Esophagus mucosa (tissue), 1 donor: Measurements from ENCODE around the gene ATP6V1C2. TPM values are rescaled to one million over a fixed set of nuclear protein-coding genes. Genes with fewer than 3 reads are reported as not detected.
"Not testable (repeated sequence)": the region's sequence is repeated elsewhere in the genome, so short reads cannot be mapped to it uniquely, and the experiment has no call there.

Source experiments
- ATAC-seq: fragments of 200-7000 bp; cut with Tn5 transposase; one replicate; pipeline ENCODE4 v1.9.1; 2020
- total RNA-seq: library from RNA; stranded (reverse); gene quantifications from one replicate; pipeline ENCODE4 v1.2.4, GENCODE V29; 2023
- donor health status: DM: yes; HTN: yes; CAD: no.

ATP6V1C2 gene
- total RNA-seq, 1 donor from 2014 or later, result 5.1 TPM

DNA sequence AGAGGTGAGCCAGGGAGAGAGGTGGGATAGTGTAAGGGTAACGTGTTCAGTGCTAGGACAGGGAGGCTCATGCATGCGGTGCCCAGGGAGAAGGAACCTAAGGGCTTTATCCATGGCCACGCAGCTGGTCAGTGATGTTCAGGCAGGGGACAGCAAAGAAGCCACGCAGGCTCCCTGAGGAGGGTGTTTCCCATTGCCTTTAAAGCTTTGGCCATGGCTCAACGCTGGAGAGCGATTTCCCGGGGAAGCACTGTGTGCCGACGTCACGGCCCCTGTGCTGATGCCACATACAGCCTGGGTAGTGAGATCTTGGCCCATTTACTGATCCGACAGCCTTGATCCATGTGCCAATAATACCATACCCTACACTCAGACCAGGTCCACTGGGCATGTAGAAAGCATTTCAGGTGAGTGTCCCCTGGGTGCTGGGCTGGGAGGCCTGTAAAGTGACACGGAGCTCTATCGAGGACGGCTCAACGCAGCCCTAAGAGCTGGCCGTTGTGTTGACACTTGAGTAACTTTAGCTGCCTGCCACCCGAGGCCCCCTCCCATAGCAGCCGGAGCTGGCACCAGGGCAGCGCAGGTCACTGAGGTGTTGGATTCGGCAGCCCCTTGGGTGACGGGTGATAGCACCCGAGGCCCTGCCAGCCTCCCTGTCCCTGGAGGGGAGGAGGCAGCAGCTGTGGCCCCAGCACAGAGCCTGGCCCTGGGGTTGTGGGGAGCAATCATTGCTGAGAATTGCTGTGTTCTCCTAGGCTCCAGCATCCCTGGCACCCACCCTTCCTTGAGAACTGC lies 49.7 kb downstream of the ATP6V1C2 start:
- ATAC-seq, result no peak

DNA sequence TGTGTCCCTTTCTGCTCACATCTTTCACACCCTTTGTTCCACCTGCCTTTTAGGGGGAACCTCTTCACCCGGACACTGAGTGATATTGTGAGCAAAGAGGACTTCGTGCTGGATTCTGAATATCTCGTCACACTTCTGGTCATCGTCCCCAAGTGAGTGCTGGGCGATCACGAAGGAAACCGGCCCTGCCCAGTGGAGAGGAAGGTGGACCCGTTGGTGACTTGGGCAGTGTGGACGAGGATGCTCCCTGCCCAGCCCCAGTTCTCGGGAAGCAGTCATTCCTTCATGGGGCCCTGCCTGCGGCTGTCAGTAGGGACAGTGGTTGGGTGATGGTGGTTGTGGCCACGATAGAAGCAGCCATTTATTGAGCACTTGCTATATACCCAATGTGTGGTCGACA lies 50.4 kb downstream of the ATP6V1C2 start:
- no peak for ATAC-seq

DNA sequence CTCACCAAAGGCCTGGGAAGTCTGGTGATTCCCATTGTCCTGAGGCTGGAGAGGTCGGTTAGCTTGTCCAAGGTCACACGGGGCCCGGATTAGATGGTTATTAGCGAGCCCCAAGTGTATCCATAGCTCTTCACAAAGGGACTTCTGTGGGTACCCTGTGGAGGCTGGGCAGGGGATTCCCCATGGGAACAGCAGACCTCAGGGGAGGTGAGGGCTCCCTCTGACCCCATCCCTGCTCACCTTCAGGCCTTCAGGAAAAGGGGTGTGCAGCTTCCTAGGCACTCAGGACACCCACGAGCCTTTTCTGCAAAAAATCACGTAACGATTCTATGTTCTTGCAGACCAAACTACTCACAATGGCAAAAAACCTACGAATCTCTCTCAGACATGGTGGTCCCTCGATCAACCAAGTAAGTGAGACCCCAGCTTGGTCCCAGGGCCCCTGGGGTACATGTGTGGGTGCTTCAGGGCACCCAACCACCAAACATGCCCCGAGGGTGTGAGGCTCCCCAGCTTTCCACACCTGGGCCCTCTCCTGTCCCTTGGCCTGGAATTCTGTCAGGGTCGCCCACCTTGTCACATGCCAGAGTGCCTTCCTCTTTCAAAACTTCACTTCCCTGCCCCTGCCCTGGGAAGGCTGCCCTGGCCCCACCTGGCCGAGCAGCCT lies 50.9 kb downstream of the ATP6V1C2 start:
- no peak for ATAC-seq

DNA sequence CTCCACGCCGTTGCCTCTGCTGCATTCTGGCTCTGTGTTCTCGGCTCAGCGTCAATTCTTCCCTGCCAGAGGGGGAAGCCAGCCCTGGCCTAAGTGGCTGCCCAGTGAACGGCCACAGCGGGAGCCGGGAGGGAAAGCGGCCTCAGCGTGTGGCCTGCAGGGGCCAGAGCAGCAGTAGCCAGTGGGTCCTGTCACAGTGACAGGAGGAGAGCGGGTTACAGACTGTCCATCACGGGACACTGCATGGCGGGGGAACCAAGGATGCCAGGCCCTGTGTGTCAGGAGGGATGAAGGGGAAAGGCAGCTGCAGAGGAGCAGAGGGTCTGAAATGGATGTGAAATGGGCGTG lies 51.4 kb downstream of the ATP6V1C2 start:
- no peak for ATAC-seq

DNA sequence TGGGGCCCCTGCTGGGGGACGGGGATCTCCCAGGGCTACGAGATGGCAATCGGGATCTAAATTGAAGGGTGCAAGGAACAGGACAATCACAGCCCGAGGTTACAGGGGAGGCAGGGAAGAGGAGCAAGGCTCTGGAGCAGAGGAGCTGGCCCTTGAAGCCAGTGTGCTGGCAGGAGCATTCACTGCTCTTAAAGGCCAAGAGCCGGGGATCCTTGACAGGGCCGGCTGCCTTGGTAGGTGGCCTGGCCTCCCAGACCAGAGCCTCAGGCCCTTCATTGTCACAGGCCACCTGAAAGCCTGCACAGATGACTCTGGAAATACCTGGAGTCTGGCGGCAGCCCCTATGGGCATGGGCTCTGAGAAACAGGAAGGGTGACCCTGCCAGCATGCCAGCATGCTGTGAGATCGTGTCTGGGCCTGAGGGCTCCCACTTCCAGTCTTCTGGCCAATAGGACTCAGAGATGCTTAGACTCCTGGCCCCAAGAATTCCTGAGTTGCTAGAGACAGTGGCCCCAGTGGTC lies 52.5 kb downstream of the ATP6V1C2 start:
- ATAC-seq, result peak; percentile 24

DNA sequence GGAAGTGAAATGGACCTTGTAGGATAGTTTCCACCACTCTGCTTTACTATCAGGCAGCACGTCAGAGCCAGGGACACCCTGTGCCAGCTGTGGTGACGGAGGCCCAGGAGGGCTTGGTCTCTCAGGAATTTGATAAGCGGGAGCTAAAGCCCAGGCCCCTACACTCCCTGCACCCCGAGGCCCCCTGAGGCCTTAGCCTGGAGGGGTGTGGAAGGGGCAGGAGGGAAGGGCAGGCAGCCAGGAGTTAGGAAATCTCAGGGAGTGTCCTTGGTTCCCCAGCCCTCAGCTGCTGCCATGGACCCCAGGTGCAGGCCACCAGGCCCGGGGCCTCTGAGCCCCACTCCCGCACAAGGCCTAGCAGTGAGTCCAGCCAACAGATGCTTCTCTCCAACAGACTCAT lies 53.0 kb downstream of the ATP6V1C2 start:
- no peak for ATAC-seq

DNA sequence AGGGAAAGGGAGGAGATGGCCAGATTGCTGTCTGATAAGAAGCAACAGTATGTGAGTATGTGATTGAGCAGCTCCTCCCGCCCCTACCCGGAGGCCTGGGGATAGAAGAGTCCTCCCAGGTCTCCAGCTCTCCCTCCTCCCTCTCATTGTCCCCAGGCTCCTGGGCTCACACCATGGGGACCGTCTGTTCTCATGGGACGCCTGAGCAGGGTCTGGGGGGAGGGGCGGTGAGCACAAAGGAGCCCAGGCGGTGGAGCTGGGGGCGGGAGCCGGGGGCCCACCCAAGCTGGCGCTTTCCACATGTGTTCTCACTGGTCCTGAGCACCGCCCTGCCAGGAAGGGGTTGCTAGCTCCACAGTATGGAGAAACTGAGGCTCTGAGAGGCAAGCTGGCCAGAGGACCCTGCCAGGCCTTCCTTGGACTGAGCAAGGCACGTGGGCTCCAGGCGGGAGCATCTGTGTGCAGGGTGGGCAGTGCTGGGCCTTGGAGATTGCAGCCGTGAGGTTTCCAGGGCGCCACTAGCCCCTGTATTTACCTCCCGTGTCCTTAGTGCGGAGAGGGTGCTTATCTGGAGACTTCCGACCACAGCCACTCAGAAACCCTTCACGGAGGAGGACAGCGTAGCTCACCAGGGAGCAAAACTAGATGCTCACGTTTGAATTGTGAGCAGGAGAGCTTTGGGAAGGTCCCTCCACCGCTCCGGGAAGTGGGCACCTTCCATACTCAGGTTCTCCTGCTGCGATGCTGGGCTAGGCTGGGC lies 53.8 kb downstream of the ATP6V1C2 start:
- no peak for ATAC-seq

DNA sequence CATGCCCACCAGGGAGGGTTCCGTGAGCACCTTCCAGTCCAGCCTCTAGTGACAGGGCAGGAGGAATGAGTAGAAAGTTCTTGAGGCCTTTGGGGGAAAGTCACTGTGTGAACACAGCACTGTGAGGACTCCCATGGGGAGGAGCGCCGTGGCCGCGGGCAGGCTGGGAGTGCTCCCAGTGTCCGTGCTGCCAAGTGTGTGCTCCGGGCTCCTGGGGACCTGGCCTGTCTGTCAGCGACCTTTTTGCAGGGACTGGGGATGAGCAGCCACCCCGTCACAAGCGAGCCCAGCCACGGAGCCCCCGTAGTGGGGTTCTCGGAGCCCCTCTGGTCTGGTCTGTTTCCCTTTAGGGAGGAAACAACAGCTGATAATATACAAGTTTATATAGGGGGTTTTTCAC lies 54.4 kb downstream of the ATP6V1C2 start:
- no peak for ATAC-seq

DNA sequence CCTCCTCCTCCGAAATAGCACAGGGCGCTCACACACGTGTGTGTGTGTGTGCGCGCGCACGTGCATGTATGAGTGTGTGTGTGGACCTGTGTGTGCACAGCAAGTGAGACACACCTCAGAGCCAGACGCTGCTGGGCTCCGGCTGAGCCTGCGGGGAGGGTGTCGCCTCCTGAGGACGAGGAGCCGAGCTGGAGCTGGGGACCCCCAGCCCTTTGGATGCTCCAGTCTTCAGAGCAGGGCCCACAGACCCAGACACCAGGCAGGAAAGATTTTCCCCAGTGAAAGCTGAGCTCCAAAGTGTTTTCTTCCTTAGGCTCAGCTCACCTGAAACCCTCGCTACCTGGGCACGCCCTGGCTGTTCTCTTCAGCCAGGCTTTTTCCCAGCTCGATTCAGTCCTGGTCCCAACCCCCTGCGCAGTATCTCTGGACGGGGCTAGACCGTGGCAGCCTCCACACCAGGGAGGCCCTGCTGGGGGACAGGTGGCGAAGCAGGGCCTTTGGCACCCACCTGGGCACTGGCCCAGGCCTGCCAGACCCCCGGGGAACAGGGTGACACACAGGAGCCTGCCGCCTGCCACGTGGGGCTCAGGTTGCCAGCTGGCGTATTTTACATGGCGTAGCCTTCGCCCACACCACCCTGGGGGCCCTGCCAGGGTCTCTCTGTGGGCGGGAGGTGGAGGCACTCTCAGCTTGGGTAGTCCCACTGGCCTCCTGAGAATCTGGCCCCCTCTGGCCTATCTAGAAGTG lies 55.0 kb downstream of the ATP6V1C2 start:
- ATAC-seq, result peak; percentile 5

DNA sequence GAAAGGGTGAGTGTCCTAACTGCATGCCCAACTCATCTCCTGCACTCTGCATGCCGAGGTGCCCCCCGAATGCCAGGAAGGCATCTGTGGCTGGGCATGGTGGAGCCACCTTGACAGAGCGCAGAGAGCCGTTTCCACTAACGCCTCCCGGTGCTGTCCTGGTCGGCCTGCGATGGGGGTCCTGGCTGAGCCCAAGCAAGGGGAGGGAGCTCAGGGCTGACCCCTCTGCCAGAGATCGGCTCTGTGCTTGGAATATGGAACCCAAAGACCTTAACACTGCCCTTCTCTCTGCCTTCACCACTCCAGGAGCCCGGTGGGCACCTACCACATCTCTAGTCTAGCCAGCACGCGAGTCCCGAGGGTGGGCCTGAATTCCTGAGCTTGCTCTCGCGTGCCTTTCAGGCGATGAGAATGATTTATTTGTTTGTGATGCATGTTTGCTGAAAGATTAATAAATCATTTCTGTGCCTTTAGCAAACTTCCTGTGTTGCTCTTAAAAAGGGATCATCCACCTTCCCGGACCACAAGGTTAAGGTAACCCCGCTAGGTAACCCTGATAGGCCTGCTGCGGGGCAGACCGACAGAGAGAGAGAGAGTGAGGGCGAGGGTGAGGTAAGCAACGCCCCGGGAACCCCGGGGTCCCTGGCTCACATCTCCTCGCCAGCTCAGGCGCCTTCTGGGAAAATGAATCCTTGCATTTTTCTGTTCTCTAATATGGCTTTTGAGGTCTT lies 55.8 kb downstream of the ATP6V1C2 start:
- no peak for ATAC-seq

DNA sequence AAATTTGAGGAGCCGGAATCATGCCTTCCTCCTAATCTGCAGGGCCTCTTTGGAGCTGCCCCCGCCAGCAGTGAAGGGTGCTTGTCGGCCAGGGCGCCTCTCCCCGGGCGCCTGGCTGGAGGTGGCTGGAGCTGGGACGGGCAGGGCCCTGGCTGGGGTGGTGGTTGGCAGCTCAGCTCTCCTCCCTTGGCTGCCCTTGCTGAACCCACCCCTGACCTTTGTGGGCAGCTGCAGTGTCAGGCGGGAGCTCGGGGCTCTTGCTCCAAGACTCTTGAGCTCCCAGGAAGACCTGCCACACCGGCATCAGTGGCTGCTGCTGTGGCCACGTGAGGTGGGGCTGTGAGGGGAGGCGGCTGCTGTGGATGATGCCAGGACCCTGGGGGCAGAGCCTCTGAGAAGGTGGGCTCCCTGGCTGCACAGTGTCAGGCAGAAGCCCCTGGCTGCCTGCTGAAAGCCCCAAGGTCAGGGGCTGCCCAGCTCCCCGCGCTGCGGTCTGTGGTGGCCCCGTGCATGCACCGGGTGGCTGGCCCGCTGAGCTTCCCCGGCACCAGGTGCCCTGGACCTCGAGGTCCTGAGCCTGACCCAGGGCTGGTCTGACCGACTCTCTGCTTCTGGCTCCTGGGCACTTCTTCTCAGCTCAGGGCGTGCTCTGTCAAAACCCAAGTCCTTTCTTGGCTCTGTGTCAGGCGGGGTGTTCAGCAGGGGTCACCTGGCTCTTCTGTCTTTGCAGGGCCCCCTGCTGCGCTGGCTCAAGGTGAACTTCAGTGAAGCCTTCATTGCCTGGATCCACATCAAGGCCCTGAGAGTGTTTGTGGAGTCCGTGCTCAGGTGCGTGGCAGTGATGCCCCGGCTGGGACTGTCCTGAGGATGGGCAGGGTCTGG lies 56.7 kb downstream of the ATP6V1C2 start:
- no peak for ATAC-seq

DNA sequence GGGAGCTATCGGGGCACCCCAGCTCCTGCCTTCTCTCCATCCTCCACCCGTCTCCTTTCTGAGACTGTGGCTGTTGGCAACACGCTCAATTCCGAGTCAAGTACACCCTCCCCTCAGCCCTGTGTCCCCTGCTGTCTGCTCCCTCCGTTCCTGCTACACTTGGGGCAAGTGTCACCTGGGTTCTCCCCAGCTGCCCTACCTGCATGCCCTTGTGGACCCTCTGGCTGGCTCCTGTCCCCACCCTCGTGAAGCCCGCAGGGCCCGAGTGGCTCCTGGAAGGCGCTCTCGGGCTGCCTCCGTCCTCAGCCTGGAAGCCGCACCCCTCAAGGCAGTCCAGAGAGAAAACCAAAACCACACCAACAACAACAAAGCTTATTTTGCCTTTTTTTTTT lies 57.3 kb downstream of the ATP6V1C2 start:
- no peak for ATAC-seq

DNA sequence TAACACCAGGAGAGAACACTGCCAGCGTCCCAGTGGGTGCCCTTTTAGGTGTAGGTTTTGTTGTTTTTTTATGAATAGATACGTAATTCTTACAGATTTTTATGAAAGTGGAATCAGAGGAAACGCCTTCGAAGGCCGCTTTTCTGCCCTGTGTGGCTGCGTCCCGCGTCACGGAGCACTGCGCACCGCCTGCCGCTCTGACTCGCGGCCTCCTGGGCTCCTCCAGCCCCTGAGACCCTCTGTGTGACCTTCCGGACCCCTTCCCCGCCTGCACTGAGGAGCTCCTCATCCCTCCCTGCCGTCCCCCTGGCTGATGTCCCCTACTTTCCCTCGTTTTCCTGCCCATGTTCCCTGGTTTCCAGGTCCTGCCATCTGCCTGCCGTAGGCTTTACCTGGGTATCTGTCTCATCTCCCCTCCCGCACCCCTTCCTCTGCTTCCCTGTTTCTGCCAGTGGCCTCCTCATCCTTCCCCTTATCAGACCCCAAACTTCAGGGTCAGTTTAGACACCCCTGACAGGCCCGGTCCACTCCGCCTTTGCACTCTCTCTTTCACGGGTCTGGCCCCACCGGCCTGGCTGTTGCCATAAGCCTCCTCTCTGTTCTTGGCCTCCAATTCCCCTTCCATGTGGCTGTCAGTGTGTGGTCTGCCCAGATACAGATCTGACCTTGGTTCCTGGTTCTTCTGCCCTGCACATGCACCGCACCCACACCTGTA lies 58.5 kb downstream of the ATP6V1C2 start:
- no peak for ATAC-seq

DNA sequence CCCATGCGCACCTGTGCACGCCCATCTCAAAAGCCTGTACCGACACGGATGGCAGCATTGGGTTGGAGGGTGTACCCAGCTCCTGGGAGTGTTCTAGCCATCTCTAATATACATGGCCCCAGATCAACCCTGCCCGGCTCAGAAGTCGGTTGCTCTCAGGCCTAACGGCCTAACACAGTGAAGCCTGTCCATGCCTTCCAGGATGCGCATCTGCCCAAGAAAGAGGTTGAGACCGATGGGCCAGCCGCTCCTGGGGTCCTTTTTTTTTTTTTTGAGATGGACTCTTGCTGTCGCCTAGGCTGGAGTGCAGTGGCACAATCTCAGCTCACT lies 59.0 kb downstream of the ATP6V1C2 start:
- ATAC-seq, result no peak

DNA sequence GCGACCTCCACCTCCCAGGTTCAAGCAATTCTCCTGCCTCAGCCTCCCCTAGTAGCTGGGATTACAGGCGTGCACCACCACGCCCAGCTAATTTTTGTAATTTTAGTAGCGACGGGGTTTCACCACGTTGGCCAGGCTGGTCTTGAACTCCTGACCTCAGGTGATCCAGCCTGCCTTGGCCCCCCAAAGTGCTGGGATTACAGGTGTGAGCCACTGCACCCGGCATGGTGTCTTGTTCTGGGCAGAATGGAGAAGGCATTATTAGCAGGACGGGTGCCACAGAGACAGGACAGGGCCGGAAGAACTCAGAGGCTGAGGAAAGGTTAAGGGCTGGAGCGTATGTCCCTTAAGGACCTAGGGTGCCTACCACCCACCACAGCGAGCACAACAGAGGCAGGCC lies 59.4 kb downstream of the ATP6V1C2 start:
- ATAC-seq, result not testable (repeated sequence)

DNA sequence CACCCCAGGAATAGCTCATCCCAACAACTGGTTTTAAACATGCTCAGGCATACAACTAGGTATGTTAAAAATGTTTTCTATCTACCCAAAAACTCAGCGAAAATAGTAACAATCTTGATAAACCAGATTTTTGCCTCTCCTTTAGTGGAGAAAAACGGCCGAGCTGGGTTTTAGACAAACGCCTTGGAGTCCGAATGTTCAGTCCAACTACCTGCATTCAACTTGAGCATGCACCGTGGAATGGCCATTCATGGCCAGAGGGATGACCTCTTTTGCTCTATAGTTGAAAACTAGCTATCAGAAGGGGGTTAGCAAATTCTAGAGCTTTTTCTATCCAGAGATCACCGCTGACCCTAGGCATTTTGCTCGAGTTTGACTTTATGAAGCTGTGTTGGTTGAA lies 60.3 kb downstream of the ATP6V1C2 start:
- ATAC-seq, result no peak

DNA sequence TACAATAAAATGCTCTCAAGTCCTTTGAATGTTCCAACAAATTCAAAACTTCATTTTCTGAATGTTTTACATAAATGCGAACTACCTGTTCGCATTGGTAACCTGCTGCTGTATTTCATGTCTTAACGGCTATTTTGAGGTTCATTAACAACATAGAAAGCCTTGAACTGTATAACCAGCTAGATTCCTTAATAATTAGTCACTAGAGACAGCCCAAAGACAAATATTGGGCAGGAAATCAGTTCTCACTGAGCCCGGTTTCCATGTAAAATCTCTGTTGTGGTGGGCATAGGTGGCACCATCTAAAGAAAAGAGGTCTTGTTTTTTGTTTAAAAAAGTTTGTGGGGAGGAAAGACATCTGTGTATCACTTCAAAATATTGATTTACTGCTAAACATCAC lies 62.0 kb downstream of the ATP6V1C2 start:
- no peak for ATAC-seq

DNA sequence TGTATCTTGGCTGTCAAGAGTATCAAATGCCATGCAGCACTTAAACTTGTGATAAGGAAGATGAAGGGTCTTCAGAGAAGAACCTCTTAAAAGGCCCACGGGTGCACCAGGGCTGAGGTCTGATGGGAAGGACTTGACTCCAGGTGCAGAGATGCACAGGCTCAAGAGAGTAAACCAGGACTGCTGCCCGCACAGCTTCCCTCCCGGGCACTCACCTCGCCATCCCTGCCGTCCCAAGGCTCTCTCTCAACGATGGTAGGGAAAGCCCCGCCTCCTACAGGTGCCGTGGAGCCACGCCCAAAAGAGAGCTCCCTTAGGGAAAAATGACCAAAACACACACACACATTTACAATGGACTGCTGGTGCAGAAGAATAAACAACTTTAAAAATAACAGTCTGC lies 63.3 kb downstream of the ATP6V1C2 start:
- no peak for ATAC-seq

DNA sequence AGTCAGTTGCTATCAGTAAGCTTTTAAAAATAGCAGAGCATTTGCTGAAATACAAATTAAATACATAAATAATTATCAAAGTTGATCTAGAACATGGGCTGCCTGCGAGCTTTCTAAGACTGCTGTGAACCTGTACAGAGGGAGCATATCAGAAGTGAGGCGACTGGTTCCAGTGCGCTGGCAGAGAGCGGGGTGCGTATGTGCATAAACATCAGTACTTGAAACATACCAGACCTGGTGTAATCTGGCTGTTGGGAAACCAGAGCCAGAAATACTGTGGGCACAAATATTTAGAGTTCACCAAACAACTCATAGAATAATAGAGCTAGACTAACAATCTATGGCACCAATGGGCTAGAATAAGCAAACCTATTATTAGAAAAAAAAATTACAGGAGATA lies 63.8 kb downstream of the ATP6V1C2 start:
- ATAC-seq, result no peak

DNA sequence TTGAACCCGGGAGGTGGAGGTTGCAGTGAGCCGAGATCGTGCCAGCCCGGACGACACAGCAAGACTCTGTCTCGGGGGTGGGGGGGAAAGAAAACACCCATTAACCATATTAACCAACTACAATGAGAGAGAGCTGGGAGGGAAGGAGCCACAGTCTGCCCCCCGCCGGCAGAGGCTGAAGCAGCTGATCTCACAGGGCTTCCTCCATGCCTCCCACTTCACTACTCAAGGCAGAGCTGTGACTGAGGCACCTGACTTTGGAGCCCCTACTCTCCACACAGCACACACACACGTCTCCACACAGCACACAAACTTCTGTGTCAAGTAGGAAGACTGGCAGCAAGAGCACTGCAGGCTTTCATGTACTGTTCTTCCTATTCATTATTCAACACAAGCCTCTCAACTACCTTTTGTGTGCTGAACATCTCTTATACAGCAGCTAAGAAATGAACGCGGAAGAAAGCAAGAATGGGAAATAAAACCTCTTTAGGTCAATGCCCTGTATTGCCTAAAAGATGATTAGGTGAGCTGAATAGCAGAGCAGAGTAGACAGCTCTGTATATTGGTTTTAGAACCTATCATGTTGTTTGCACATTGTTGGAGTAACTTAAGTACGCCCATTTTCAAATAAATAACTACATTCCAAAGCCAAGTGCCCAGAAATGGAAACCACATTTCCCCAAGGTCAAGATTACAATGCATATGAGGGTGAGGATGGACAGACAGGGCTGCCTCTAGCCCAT lies 65.0 kb downstream of the ATP6V1C2 start:
- ATAC-seq, result no peak
